PC-3 (cell line): ENCODE measurements around the gene TK2. TPM values are rescaled to one million over a fixed set of nuclear protein-coding genes. Genes with fewer than 3 reads are reported as not detected.

Source experiments
- ATAC-seq: fragments of 200-7000 bp; cut with Tn5 transposase; 2 replicates; pipeline ENCODE4 v1.9.1; 2020; ENCODE audit warnings: mild to moderate bottlenecking, moderate library complexity
- BruUV-seq: library from RNA; stranded (reverse); fragments of 400-500 nt; replicated peaks from 2 replicates; lab custom pipeline; 2021; lab: Mats Ljungman, UMichigan
- CTCF ChIA-PET: fragments of 300-600 bp; sonication (Branson Sonifier 250); formaldehyde crosslinking; loops from one replicate; lab custom pipeline; 2022; ENCODE audit warnings: antibody characterized with exemption; lab: Charles Lee
- POLR2A ChIA-PET: fragments of 300-600 bp; sonication (Branson Sonifier 250); formaldehyde crosslinking; loops from one replicate; lab custom pipeline; 2022; ENCODE audit warnings: antibody characterized with exemption; ENCODE audit not compliant: unreplicated experiment; lab: Charles Lee
- DNase-seq: peaks from one replicate; pipeline ENCODE4 v3.0.0-alpha.2; 2015
- H2AFZ ChIP-seq: fragments of 300-600 bp; sonication (generic); 2 replicates; pipeline ENCODE4 v1.6.0; 2016; ENCODE audit warnings: antibody characterized with exemption, low read length
- H3F3A ChIP-seq: fragments of 300-600 bp; sonication (generic); one replicate; pipeline ENCODE4 v1.6.0; 2017; ENCODE audit warnings: antibody characterized with exemption, low read length, control low read depth, mild to moderate bottlenecking; ENCODE audit not compliant: unreplicated experiment
- H3K27ac ChIP-seq: fragments of 300-600 bp; sonication (generic); 2 replicates; pipeline ENCODE4 v1.5.1; 2016; ENCODE audit warnings: mild to moderate bottlenecking, low read length
- H3K27me3 ChIP-seq: fragments of 300-600 bp; sonication (generic); 2 replicates; pipeline ENCODE4 v1.6.1; 2016; ENCODE audit warnings: low read length, mixed read lengths
- H3K36me3 ChIP-seq: fragments of 300-600 bp; sonication (generic); 2 replicates; pipeline ENCODE4 v1.6.1; 2016; ENCODE audit warnings: low read depth, mixed run types, low read length, mixed read lengths
- H3K4me1 ChIP-seq: fragments of 300-600 bp; sonication (generic); 2 replicates; pipeline ENCODE4 v1.5.1; 2016; ENCODE audit warnings: low read length; ENCODE audit not compliant: insufficient read depth
- H3K4me2 ChIP-seq: fragments of 300-600 bp; sonication (generic); 2 replicates; pipeline ENCODE4 v1.6.0; 2016; ENCODE audit warnings: low read length
- H3K4me3 ChIP-seq: fragments of 300-600 bp; sonication (generic); 2 replicates; pipeline ENCODE4 v1.5.1; 2016; ENCODE audit warnings: mild to moderate bottlenecking, low read length, mixed read lengths
- H3K79me2 ChIP-seq: fragments of 300-600 bp; sonication (generic); 2 replicates; pipeline ENCODE4 v1.6.1; 2017; ENCODE audit warnings: low read length, mixed read lengths
- H3K9ac ChIP-seq: fragments of 300-600 bp; sonication (generic); 2 replicates; pipeline ENCODE4 v1.6.0; 2016; ENCODE audit warnings: mild to moderate bottlenecking, low read length
- H3K9me2 ChIP-seq: fragments of 300-600 bp; sonication (generic); replicated peaks from 2 replicates; pipeline ENCODE4 v1.6.1; 2016; ENCODE audit warnings: mixed run types, low read length, mixed read lengths
- H3K9me3 ChIP-seq: fragments of 300-600 bp; sonication (generic); 2 replicates; pipeline ENCODE4 v1.6.1; 2016; ENCODE audit warnings: low read length, mixed read lengths
- H4K20me1 ChIP-seq: fragments of 300-600 bp; sonication (generic); 2 replicates; pipeline ENCODE4 v1.6.1; 2016; ENCODE audit warnings: low read length, mixed read lengths
- EZH2 ChIP-seq: fragments of 300-600 bp; sonication (generic); IDR thresholded peaks from one replicate; pipeline ENCODE4 v1.6.1; 2017; ENCODE audit warnings: antibody characterized with exemption, mild to moderate bottlenecking, low read length; ENCODE audit not compliant: unreplicated experiment
- EZH2phosphoT487 ChIP-seq: fragments of 300-600 bp; sonication (generic); IDR thresholded peaks from 2 replicates; pipeline ENCODE4 v1.6.1; 2018; ENCODE audit warnings: mild to moderate bottlenecking, antibody characterized with exemption, low read length, borderline replicate concordance
- intact Hi-C: fragments of 100-400 bp; cut with micrococcal nuclease; formaldehyde crosslinking; loops from 2 replicates; pipeline ENCODE4 v1.9.0; 2023
- total RNA-seq: library from RNA; depleted of rRNA; stranded (reverse); fragments of >200 nt; gene quantifications from 2 replicates; pipeline ENCODE4 v1.2.3, GENCODE V29; 2014
- TF ChIP-seq, protein P1 (sequence below): fragments of 300-600 bp; sonication (generic); conservative IDR thresholded peaks from 2 replicates; pipeline ENCODE4 v1.5.1; 2017; ENCODE audit warnings: antibody characterized with exemption, low read depth, mild to moderate bottlenecking, low read length

Gene TK2
- total RNA-seq, 1 experiment from 2014 or later, result 8.3 TPM

DNA sequence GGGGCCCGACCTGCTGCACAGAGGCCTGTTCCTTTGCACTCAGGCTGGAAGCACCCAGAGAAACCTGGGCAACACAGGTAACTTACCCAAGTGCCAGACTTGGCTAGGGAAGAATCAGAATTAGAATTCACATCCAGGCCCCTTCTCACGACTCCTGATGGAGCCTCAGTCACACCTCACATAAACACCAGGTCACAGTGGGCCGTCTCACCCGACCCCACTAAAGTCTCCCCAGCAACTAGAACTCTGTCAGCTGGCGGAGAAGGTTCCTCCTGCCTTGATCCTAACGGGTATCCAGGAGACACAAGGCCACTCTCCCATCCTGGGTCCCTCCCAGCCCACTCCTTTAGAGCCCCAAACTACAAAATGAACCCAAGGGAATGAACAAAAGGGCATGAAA, 6.4 kb downstream of the TK2 start:
- H2AFZ ChIP-seq, result no peak overlapping the region
- H3K9ac ChIP-seq, result no peak overlapping the region
- BruUV-seq, result no TSS peak
- H3K9me3 ChIP-seq, result no peaks in the 10 kb centered on the region
- no peak overlapping the region for H3K27ac ChIP-seq
- H3K4me1 ChIP-seq, result no peaks in the 10 kb centered on the region
- no peaks in the 10 kb centered on the region for H3K79me2 ChIP-seq
- POLR2A ChIA-PET, result no interaction called here
- ATAC-seq (no peak), DNase-seq (no peak)
- TF ChIP-seq EZH2, result no peak
- H4K20me1 ChIP-seq, result no peaks in the 10 kb centered on the region
- intact Hi-C loops, result no loop called here
- H3K27me3 ChIP-seq, result no peaks in the 10 kb centered on the region
- CTCF ChIA-PET, result no interaction called here
- H3K4me3 ChIP-seq, result no peak overlapping the region
- no peaks in the 10 kb centered on the region for H3F3A ChIP-seq
- H3K36me3 ChIP-seq, result no peaks in the 10 kb centered on the region
- H3K4me2 ChIP-seq, result no peak overlapping the region
- no peaks in the 10 kb centered on the region for H3K9me2 ChIP-seq

DNA sequence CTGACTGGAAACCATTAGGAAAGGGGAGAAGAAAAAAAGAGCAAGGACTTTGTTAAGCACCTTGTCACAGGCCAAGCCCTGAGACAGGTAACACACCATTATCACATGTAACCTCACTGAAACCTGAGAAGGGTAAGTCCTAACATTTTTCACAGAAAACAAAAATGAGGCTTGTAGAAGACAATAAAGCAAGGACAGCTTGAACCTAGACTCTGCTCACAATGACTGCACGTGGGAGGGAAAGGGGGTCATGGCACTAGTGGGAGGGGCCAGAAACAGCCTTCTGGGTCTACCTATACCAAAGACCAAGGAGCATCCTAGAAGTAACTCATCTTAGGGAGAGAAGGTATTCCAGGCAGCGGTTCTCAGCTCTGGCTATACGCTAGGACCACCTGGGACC, 7.5 kb downstream of the TK2 start:
- CTCF ChIA-PET, result no interaction called here

DNA sequence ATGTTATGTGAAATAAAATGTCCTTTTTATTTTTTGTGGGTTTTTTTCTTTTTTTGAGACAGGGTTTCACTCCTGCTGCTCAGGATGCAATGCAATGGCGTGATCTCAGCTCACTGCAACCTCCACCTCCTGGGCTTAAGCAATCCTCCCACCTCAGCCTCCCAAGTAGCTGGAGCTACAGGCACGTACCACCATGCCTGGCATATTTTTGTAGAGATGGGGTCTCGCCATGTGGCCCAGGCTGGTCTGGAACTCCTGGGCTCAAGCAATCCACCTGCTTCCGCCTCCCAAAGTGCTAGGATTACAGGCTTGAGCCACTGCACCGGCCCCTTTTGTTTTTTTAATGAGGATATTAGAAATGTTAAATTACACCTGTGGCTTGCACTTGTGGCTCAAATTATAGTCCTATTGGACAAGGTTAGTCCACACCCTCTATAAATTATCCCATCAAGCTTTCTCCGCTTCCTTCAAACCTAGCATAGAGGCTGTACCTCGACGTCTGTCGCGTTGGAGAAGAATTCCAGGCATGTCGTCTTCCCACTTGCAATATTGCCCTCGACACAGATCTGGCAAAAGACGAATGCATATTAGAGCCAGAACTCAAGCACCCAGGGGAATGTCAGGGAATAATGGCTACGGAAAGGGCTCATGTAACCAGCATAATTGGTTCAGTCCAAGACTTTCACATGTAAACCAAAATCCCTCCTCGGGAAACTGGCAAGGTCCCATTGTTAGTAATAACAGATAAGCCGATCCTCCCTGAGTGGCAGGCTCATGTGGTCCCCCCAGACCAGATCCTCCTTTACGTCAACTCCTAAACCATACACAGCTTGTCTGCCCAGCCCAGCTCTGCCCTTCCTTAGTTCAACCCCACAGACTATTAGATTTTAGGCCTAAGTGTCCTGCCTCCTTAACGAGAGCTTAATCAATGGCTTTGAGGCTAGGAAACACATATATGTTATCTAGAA, 8.2 kb downstream of the TK2 start:
- no peak overlapping the region for H3K4me3 ChIP-seq
- no peak overlapping the region for H2AFZ ChIP-seq
- DNase-seq, result no peak
- no peaks in the 10 kb centered on the region for H3K79me2 ChIP-seq
- no peaks in the 10 kb centered on the region for H3F3A ChIP-seq
- no peaks in the 10 kb centered on the region for H3K27me3 ChIP-seq
- no peak overlapping the region for H3K9ac ChIP-seq
- no peaks in the 10 kb centered on the region for H3K9me2 ChIP-seq
- BruUV-seq, result no TSS peak
- CTCF ChIA-PET, result no interaction called here
- intact Hi-C loops, result no loop called here
- H3K4me2 ChIP-seq, result no peak overlapping the region
- H3K4me1 ChIP-seq, result no peaks in the 10 kb centered on the region
- no peaks in the 10 kb centered on the region for H3K36me3 ChIP-seq
- ATAC-seq, result no peak
- TF ChIP-seq EZH2phosphoT487 (no peak), EZH2 (no peak)
- TF ChIP-seq, protein P1, sequence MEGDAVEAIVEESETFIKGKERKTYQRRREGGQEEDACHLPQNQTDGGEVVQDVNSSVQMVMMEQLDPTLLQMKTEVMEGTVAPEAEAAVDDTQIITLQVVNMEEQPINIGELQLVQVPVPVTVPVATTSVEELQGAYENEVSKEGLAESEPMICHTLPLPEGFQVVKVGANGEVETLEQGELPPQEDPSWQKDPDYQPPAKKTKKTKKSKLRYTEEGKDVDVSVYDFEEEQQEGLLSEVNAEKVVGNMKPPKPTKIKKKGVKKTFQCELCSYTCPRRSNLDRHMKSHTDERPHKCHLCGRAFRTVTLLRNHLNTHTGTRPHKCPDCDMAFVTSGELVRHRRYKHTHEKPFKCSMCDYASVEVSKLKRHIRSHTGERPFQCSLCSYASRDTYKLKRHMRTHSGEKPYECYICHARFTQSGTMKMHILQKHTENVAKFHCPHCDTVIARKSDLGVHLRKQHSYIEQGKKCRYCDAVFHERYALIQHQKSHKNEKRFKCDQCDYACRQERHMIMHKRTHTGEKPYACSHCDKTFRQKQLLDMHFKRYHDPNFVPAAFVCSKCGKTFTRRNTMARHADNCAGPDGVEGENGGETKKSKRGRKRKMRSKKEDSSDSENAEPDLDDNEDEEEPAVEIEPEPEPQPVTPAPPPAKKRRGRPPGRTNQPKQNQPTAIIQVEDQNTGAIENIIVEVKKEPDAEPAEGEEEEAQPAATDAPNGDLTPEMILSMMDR, result no peak
- no peak overlapping the region for H3K27ac ChIP-seq
- no peaks in the 10 kb centered on the region for H3K9me3 ChIP-seq
- POLR2A ChIA-PET, result no interaction called here
- H4K20me1 ChIP-seq, result no peaks in the 10 kb centered on the region

More for the DNA sequence above, 7.5 kb downstream of the TK2 start:
- DNase-seq (no peak), ATAC-seq (no peak)
- Histone ChIP-seq H4K20me1 (no peaks in the 10 kb centered on the region), H3K79me2 (no peaks in the 10 kb centered on the region), H3K4me2 (no peak overlapping the region), H3K9me3 (no peaks in the 10 kb centered on the region), H3K9me2 (no peaks in the 10 kb centered on the region), H3K9ac (no peak overlapping the region), H3K4me1 (no peaks in the 10 kb centered on the region), H3K36me3 (no peaks in the 10 kb centered on the region), H3K27ac (no peak overlapping the region), H2AFZ (no peak overlapping the region), H3K27me3 (no peaks in the 10 kb centered on the region), H3K4me3 (no peak overlapping the region), H3F3A (no peaks in the 10 kb centered on the region)
- BruUV-seq, result no TSS peak
- TF ChIP-seq, protein P1, result no peak
- TF ChIP-seq EZH2phosphoT487 (no peak), EZH2 (no peak)
- intact Hi-C loops, result no loop called here
- POLR2A ChIA-PET, result no interaction called here
